ENCODE measurements around the gene APCDD1L. TPM values are rescaled to one million over a fixed set of nuclear protein-coding genes. Genes with fewer than 3 reads are reported as not detected.

Gene APCDD1L
- total RNA-seq, 4 donors from 2014 or later: 0.23 to 1.2 (median 1.1) TPM

DNA sequence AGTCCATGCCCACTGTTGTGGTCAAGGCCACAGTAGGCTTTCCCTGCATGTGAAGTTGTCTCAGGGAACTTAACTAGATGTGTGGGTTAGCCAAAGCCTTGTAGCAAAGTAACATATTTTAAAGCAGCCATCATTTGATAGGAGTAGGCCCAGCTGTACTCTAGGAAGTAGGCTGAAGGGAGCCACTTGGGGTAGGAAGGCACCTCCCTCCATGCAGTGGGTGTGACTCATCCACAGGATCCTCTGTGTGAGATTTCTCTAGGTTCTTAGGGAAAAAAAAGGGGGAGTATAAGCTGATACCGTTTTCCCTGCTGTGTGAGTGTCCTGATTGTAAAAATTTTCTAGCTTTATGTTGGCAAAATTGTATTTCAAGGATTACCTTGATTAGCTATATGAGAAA is 81.4 kb downstream of the APCDD1L start:
- peaks cover 9% of the 10 kb centered on the region for H3K4me1 ChIP-seq
- no peaks in the 10 kb centered on the region for H3K9me3 ChIP-seq
- peaks cover 13% of the 10 kb centered on the region for H3K36me3 ChIP-seq
- TF ChIP-seq POLR2AphosphoS5 (IDR thresholded peaks at IDR 0.05) (no peak), EP300 (IDR thresholded peaks at IDR 0.05) (no peak), POLR2A (IDR thresholded peaks at IDR 0.05) (no peak)
- TF ChIP-seq, protein P1, sequence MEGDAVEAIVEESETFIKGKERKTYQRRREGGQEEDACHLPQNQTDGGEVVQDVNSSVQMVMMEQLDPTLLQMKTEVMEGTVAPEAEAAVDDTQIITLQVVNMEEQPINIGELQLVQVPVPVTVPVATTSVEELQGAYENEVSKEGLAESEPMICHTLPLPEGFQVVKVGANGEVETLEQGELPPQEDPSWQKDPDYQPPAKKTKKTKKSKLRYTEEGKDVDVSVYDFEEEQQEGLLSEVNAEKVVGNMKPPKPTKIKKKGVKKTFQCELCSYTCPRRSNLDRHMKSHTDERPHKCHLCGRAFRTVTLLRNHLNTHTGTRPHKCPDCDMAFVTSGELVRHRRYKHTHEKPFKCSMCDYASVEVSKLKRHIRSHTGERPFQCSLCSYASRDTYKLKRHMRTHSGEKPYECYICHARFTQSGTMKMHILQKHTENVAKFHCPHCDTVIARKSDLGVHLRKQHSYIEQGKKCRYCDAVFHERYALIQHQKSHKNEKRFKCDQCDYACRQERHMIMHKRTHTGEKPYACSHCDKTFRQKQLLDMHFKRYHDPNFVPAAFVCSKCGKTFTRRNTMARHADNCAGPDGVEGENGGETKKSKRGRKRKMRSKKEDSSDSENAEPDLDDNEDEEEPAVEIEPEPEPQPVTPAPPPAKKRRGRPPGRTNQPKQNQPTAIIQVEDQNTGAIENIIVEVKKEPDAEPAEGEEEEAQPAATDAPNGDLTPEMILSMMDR (IDR thresholded peaks at IDR 0.05): no peak
- WGBS: 50% methylated on average over 1 of the region's 1 CpG
- no peak for DNase-seq (ENCODE audit: low spot score in 2 of 2)
- no peaks in the 10 kb centered on the region for H3K27me3 ChIP-seq
- H3K4me3 ChIP-seq: no peak overlapping the region
- no peak overlapping the region for H3K27ac ChIP-seq

DNA sequence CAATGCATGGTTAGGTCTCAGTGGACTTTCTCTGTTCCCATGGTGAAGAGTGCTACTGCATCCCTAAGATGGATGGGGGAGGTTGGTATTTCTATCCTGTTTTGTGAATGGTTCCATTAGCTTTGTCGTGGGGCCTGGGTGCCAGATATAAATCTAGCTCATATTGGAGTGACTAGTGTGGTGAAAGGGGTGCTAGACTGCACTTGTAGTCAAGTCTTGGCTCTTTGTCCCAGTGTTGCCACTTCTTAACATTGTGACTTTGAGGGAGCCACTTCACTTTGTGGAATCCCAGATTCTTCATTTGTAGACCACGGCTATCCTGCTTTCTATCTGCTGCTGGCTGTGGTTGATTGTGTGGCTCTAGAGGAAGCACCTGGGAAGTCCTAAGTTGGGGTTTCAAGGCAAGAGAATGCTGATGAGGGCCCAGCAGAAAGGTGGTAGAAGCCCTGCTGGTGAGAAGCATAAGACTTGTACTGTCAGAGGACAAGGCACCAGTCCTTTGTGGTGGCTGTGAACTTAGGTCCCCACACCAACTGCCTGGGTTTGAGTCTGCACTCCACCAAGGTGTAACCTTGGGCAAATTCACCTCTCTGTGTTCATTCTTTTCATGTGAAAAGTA is 82.1 kb downstream of the APCDD1L start:
- no peak overlapping the region for H3K4me3 ChIP-seq
- peaks cover 8% of the 10 kb centered on the region for H3K36me3 ChIP-seq
- peaks cover 9% of the 10 kb centered on the region for H3K4me1 ChIP-seq
- H3K27me3 ChIP-seq: no peaks in the 10 kb centered on the region
- no peaks in the 10 kb centered on the region for H3K9me3 ChIP-seq
- 94% methylated on average over 2 of the region's 2 CpGs for WGBS
- no peak overlapping the region for H3K27ac ChIP-seq
- TF ChIP-seq POLR2A (IDR thresholded peaks at IDR 0.05) (no peak), EP300 (IDR thresholded peaks at IDR 0.05) (no peak), POLR2AphosphoS5 (IDR thresholded peaks at IDR 0.05) (no peak)
- TF ChIP-seq, protein P1 (IDR thresholded peaks at IDR 0.05): no peak
- no peak for DNase-seq (ENCODE audit: low spot score in 2 of 2)

DNA sequence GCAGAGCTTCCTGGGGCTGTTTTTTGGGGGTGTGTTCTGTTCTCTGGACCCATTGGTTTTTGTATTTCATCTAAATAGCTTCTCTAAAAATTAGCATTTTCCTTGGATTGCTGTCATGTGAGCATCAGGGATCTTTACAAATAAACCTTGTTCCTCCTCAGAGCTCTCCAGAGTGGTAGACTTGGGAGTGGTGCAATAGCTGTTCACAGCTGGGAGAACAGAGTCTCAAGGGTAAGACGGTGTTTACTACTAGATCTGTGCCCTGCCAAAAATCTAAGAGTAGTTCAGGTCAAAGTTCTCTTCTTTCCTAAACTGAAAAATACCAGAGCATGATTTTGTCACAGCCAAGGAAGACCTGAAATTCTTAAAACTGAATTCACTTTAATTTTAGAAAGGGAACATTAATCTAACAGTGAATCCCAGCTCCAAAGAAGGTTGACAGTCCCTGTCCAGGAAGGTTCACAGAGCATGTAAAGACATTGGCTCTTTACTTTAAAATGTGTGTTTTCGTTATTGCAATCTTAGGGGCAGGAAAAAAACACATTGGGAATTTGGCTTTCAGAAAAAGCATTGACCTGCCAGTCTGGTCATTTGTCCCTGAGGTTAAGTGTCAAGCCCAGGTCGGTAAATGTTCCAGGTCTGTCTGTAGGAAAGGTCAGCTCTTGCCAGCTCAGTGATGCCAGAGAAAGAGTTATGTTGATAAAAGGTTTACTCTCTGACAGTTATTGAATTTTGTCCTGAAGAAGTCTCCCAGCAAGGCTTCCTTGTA is 82.8 kb downstream of the APCDD1L start:
- TF ChIP-seq, protein P1 (IDR thresholded peaks at IDR 0.05): no peak
- TF ChIP-seq POLR2A (IDR thresholded peaks at IDR 0.05): no peak
- no peak for TF ChIP-seq EP300 (IDR thresholded peaks at IDR 0.05)
- 51% methylated on average over 3 of the region's 3 CpGs for WGBS
- H3K27ac ChIP-seq: no peak overlapping the region

GRCh38 chr20:58431134-58431533 is 84.1 kb downstream of the APCDD1L start:
- Histone ChIP-seq H3K27ac (no peak overlapping the region), H3K36me3 (no peaks in the 10 kb centered on the region), H3K9me3 (no peaks in the 10 kb centered on the region), H3K27me3 (no peaks in the 10 kb centered on the region), H3K4me1 (peaks cover 9% of the 10 kb centered on the region), H3K4me3 (no peak overlapping the region)
- TF ChIP-seq EP300 (IDR thresholded peaks at IDR 0.05): no peak
- TF ChIP-seq POLR2AphosphoS5 (IDR thresholded peaks at IDR 0.05): no peak
- 87% methylated on average over 2 of the region's 2 CpGs for WGBS
- no peak for DNase-seq (ENCODE audit: low spot score in 2 of 2)

More for the DNA sequence above, 82.8 kb downstream of the APCDD1L start:
- peaks cover 9% of the 10 kb centered on the region for H3K4me1 ChIP-seq
- no peak overlapping the region for H3K4me3 ChIP-seq
- H3K27me3 ChIP-seq: no peaks in the 10 kb centered on the region
- no peak for DNase-seq (ENCODE audit: low spot score in 2 of 2)
- peaks cover 2% of the 10 kb centered on the region for H3K36me3 ChIP-seq
- no peaks in the 10 kb centered on the region for H3K9me3 ChIP-seq

GRCh38 chr20:58429303-58429702 is 85.9 kb downstream of the APCDD1L start:
- H3K27me3 ChIP-seq: no peaks in the 10 kb centered on the region
- no peaks in the 10 kb centered on the region for H3K9me3 ChIP-seq
- no peak overlapping the region for H3K27ac ChIP-seq
- no peak for DNase-seq (ENCODE audit: low spot score in 2 of 2)
- no peaks in the 10 kb centered on the region for H3K36me3 ChIP-seq
- TF ChIP-seq POLR2AphosphoS5 (IDR thresholded peaks at IDR 0.05) (no peak), POLR2A (IDR thresholded peaks at IDR 0.05) (no peak), EP300 (IDR thresholded peaks at IDR 0.05) (no peak)
- TF ChIP-seq, protein P1 (IDR thresholded peaks at IDR 0.05): no peak
- H3K4me3 ChIP-seq: no peak overlapping the region
- 96% methylated on average over 7 of the region's 7 CpGs for WGBS
- peaks cover 9% of the 10 kb centered on the region for H3K4me1 ChIP-seq

All from suprapubic skin (tissue), 4 donors.